Fibroblast of pulmonary artery (primary cell): ENCODE data around the gene SGCD.
A peak's percentile ranks its signal among the peaks of the same experiment; 100 is the strongest.

ENCODE experiments used
- DNase-seq: peaks from one replicate; pipeline ENCODE4 v3.0.0-alpha.2; 2010; ENCODE audit warnings: low read depth
- H3K4me3 ChIP-seq: replicated peaks from 2 replicates; pipeline ENCODE4 v1.5.1; 2011; ENCODE audit warnings: low read depth, mild to moderate bottlenecking, control low read depth, low read length, moderate library complexity
- CTCF ChIP-seq: IDR thresholded peaks from 2 replicates; pipeline ENCODE4 v1.5.1; 2011; ENCODE audit warnings: mild to moderate bottlenecking, control low read depth, low read length, inconsistent platforms; ENCODE audit errors: missing control alignments

The SGCD gene

DNA sequence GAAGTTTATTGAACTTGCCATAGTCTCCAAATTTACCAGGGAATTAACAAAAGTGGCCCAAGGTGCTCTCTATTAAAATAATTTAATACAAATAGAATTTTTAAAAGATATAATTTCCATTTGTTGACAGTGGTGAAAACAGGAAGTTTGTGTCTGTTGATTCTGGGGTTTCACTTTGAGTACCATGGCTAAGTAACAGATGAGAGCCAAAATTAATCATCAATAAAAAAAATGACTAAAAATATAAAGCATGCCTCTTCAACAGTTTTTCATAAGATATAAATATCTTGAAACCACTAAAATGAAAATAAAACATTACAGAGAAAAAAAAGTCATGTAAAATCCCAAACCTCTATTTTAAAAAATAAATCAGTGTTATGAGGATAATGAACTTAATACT is 49.8 kb downstream of the SGCD start:
- DNase-seq, result no peak
- no peak for TF ChIP-seq CTCF
- H3K4me3 ChIP-seq, result no peak overlapping the region

GRCh38 chr5:156378159-156378558 is 51.2 kb downstream of the SGCD start:
- no peak overlapping the region for H3K4me3 ChIP-seq
- TF ChIP-seq CTCF, result no peak
- DNase-seq, result no peak

DNA sequence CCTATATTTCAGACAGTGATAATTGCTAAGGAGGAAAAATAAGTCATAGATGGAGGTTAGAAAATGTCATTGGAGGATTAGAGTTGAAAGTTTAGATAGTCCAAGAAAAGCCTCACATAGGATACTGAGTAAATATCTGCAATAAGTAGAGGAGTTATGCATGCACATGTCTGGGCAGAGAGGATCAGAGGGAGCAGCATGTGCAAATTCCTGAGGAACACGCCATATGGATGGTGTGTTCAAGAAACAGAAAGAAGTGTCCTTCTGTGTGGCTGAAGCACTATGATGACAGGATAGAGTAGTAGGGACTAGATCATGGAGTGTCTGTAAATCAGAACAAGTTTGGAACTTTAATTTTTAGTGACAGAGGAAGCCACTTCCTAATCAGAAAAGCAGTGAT is 52.2 kb downstream of the SGCD start:
- H3K4me3 ChIP-seq, result no peak overlapping the region
- no peak for TF ChIP-seq CTCF

GRCh38 chr5:156380848-156381247 is 53.9 kb downstream of the SGCD start:
- no peak for TF ChIP-seq CTCF
- H3K4me3 ChIP-seq, result no peak overlapping the region
- DNase-seq, result peak; percentile 81

More for the DNA sequence above, 52.2 kb downstream of the SGCD start:
- DNase-seq, result no peak

DNA sequence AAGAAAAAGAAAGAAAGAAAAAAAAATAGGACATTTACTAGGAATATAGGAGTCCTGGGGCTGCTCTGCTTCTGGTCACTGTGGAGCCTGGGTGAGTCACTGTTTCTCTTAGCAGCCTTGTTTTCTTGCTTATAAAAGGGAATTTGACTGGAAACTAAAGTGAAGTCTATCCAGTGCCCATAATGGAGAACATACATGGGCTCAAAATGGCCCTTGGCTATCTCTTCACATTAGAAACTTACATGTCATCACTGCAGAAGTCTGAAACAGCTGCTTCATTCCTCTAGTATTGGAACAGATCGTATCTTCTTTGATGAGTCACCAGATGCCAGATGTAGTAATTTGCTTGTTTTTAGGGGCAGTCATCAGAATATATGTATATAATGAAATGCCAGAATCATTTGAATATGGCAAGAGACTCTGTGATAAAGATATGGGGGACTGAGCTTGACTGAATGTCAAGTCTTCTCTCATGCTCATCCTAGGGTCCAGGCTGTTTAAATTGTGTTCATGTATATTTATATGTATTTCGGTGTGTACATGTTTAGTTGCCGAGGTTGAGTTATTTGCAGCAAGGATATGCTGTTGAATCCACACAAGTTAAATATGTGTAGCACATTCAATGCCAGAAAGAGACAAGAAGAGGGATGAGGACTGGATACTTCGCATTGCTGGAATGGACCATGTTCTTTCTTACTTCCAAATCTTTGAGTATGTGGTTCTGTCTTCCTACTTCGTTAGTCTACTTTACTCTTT is 56.7 kb downstream of the SGCD start:
- H3K4me3 ChIP-seq, result no peak overlapping the region
- TF ChIP-seq CTCF, result no peak
- DNase-seq, result peak; percentile 53

- no peak overlapping the region for H3K4me3 ChIP-seq
- no peak for DNase-seq
- no peak for TF ChIP-seq CTCF
Observed at GRCh38 chr5:156385416-156385815, 58.5 kb downstream of the SGCD start.

- no peak overlapping the region for H3K4me3 ChIP-seq
- DNase-seq, result no peak
- no peak for TF ChIP-seq CTCF
Observed at GRCh38 chr5:156386976-156387375, 60.0 kb downstream of the SGCD start.
